PC-9 (cell line): Measurements from ENCODE around the gene GSAP. TPM values are rescaled to one million over a fixed set of nuclear protein-coding genes. Genes with fewer than 3 reads are reported as not detected.
A peak's percentile ranks its signal among the peaks of the same experiment; 100 is the strongest.

ENCODE experiments used
- BruUV-seq: library from RNA; stranded (reverse); fragments of 400-500 nt; replicated peaks from 2 replicates; lab custom pipeline; 2021; lab: Mats Ljungman, UMichigan
- CTCF ChIA-PET: fragments of 300-600 bp; sonication (Branson Sonifier 250); formaldehyde crosslinking; loops from one replicate; lab custom pipeline; 2022; ENCODE audit warnings: antibody characterized with exemption; lab: Charles Lee
- POLR2A ChIA-PET: fragments of 300-600 bp; sonication (Branson Sonifier 250); formaldehyde crosslinking; loops from one replicate; lab custom pipeline; 2022; ENCODE audit warnings: antibody characterized with exemption; ENCODE audit not compliant: unreplicated experiment; lab: Charles Lee
- DNase-seq, 2 experiments: peaks; one replicate each; pipeline versions ENCODE4 v3.0.0 to v3.0.0-alpha.2; 2015 to 2022; ENCODE audit warnings: mixed read lengths in 1 of 2
- H2AFZ ChIP-seq: fragments of 200-600 bp; sonication (generic); 2 replicates; pipeline ENCODE4 v1.8.1; 2017; ENCODE audit warnings: antibody characterized with exemption
- H3F3A ChIP-seq: fragments of 200-600 bp; sonication (generic); 2 replicates; pipeline ENCODE4 v1.8.1; 2017; ENCODE audit warnings: antibody characterized with exemption, mild to moderate bottlenecking, low read depth; ENCODE audit not compliant: insufficient read depth
- H3K27ac ChIP-seq: fragments of 200-600 bp; sonication (generic); 2 replicates; pipeline ENCODE4 v1.6.1; 2016; ENCODE audit warnings: mixed run types
- H3K27me3 ChIP-seq: fragments of 200-600 bp; sonication (generic); 2 replicates; pipeline ENCODE4 v1.6.1; 2016; ENCODE audit warnings: low read depth, mixed run types; ENCODE audit not compliant: insufficient read depth
- H3K36me3 ChIP-seq: fragments of 200-600 bp; sonication (generic); 2 replicates; pipeline ENCODE4 v1.6.1; 2016; ENCODE audit warnings: low read depth, mixed run types
- H3K4me1 ChIP-seq: fragments of 200-600 bp; sonication (generic); replicated peaks from 2 replicates; pipeline ENCODE4 v1.6.1; 2016; ENCODE audit warnings: mixed run types; ENCODE audit not compliant: insufficient read depth
- H3K4me2 ChIP-seq: fragments of 200-600 bp; sonication (generic); 2 replicates; pipeline ENCODE4 v1.6.1; 2017; ENCODE audit warnings: mixed run types
- H3K4me3 ChIP-seq: fragments of 200-600 bp; sonication (generic); 2 replicates; pipeline ENCODE4 v1.6.1; 2016; ENCODE audit warnings: mixed run types
- H3K79me2 ChIP-seq: fragments of 200-600 bp; sonication (generic); 2 replicates; pipeline ENCODE4 v1.6.1; 2017; ENCODE audit warnings: low read depth, mixed run types
- H3K9me2 ChIP-seq: fragments of 200-600 bp; sonication (generic); 2 replicates; pipeline ENCODE4 v1.8.1; 2017; ENCODE audit warnings: mild to moderate bottlenecking; ENCODE audit not compliant: insufficient read depth
- H3K9me3 ChIP-seq: fragments of 200-600 bp; sonication (generic); 2 replicates; pipeline ENCODE4 v1.8.1; 2016; ENCODE audit warnings: low read depth; ENCODE audit not compliant: insufficient read depth
- H4K20me1 ChIP-seq: fragments of 200-600 bp; sonication (generic); 2 replicates; pipeline ENCODE4 v1.8.1; 2017; ENCODE audit not compliant: insufficient read depth
- EZH2 ChIP-seq: fragments of 200-600 bp; sonication (generic); IDR thresholded peaks from 2 replicates; pipeline ENCODE4 v1.8.0; 2017; ENCODE audit warnings: antibody characterized with exemption, low read depth
- intact Hi-C: fragments of 100-400 bp; cut with micrococcal nuclease; formaldehyde crosslinking; loops from one replicate; pipeline ENCODE4 v1.10.0; 2022; ENCODE audit not compliant: unreplicated experiment
- total RNA-seq: library from RNA; stranded (reverse); gene quantifications from 2 replicates; pipeline ENCODE4 v1.2.3, GENCODE V29; 2021
- TF ChIP-seq, protein P1 (sequence below): fragments of 200-600 bp; sonication (generic); conservative IDR thresholded peaks from 2 replicates; pipeline ENCODE4 v1.6.1; 2017; ENCODE audit warnings: mixed run types, antibody characterized with exemption, mild to moderate bottlenecking, moderate library complexity

The GSAP gene
- total RNA-seq, 1 experiment from 2014 or later, result 15.6 TPM

DNA sequence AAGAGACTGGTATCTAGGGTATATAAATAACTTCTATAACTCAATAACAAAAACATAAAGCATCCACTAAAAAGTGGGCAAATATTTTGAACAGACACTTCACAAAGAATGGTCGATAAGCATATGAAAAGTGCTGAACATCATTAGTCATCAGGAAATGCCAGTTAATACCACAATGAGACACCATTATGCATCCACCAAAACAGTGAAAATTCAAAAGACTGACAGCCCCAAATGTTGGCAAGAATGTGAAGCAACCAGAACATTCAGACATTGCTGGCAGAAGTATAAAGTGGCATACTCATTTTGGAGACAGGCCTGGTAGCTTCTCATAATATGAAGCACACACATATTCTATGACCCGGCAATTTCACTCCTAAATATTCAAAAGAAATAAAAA lies 26.5 kb upstream of the GSAP start:
- Histone ChIP-seq H3K4me2 (no peak overlapping the region), H3K4me3 (no peak overlapping the region), H3K79me2 (no peaks in the 10 kb centered on the region), H4K20me1 (no peaks in the 10 kb centered on the region), H2AFZ (no peak overlapping the region), H3K27ac (peak overlapping the region; percentile 24; the same call in 1 of the 2 replicates), H3K27me3 (no peaks in the 10 kb centered on the region), H3F3A (peaks cover 12% of the 10 kb centered on the region; the same call in 1 of the 2 replicates), H3K9me2 (no peaks in the 10 kb centered on the region), H3K4me1 (peaks cover 12% of the 10 kb centered on the region; the same call in 1 of the 2 replicates), H3K36me3 (no peaks in the 10 kb centered on the region), H3K9me3 (no peaks in the 10 kb centered on the region)
- peak in 1 of 2 experiments; percentile 55 for DNase-seq
- no peak for TF ChIP-seq EZH2
- TF ChIP-seq, protein P1, sequence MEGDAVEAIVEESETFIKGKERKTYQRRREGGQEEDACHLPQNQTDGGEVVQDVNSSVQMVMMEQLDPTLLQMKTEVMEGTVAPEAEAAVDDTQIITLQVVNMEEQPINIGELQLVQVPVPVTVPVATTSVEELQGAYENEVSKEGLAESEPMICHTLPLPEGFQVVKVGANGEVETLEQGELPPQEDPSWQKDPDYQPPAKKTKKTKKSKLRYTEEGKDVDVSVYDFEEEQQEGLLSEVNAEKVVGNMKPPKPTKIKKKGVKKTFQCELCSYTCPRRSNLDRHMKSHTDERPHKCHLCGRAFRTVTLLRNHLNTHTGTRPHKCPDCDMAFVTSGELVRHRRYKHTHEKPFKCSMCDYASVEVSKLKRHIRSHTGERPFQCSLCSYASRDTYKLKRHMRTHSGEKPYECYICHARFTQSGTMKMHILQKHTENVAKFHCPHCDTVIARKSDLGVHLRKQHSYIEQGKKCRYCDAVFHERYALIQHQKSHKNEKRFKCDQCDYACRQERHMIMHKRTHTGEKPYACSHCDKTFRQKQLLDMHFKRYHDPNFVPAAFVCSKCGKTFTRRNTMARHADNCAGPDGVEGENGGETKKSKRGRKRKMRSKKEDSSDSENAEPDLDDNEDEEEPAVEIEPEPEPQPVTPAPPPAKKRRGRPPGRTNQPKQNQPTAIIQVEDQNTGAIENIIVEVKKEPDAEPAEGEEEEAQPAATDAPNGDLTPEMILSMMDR, result no peak
- ChIA-PET CTCF (no interaction called here), POLR2A (no interaction called here)
- intact Hi-C loops, result no loop called here
- no TSS peak for BruUV-seq

DNA sequence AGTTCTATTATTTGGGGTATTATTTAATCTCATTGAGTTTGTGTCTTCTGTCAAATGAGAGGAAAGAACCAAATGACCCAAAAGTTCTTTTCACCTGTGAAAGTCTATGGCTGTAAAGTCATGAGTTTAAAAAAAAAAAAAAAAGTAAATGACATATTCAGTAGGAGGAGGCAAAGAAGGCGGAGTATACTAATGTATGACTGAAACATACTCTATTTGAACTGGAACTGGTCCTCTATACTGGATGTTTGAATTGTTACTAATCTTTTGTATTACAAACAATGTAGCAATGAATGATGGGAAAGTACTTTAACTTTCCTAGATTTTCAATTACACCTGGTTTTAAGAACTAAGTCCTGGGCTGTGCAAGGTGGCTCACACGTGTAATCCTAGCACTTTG lies 24.9 kb upstream of the GSAP start:
- Histone ChIP-seq H3F3A (peaks cover 12% of the 10 kb centered on the region; the same call in 1 of the 2 replicates), H4K20me1 (no peaks in the 10 kb centered on the region), H3K4me2 (no peak overlapping the region), H3K9me3 (no peaks in the 10 kb centered on the region), H3K4me1 (peaks cover 12% of the 10 kb centered on the region; the same call in 1 of the 2 replicates), H2AFZ (no peak overlapping the region), H3K4me3 (no peak overlapping the region), H3K36me3 (no peaks in the 10 kb centered on the region), H3K79me2 (no peaks in the 10 kb centered on the region), H3K27me3 (no peaks in the 10 kb centered on the region), H3K9me2 (no peaks in the 10 kb centered on the region), H3K27ac (no peak overlapping the region)
- ChIA-PET CTCF (interaction anchor here (0.6 kb wide), 1 partner anchor 1515 kb away, joined by 6 read pairs; no protein-coding TSS in a partner anchor), POLR2A (no interaction called here)
- no peak for DNase-seq
- no peak for TF ChIP-seq EZH2
- TF ChIP-seq, protein P1, result no peak
- intact Hi-C loops, result no loop called here
- BruUV-seq, result no TSS peak

DNA sequence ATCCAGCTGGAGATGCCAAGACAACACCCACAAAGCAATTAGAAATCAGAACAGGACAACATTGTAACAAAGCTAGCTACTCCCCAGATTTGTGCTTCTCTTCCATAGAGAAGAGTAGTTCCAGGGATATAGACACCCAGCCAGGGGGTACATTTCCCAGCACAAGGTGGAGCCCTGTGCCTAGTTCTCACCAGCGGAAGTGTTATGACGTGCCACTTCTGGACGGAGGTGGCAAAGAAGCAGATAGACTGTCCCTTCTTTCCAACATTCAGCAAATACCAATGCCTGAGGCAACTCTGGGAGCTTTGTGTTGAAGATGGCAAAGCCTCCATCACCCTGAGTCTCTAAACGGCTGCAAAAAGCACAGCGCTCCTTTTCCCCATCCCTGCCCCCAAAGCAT lies 23.4 kb upstream of the GSAP start:
- H2AFZ ChIP-seq, result no peak overlapping the region
- H3K27me3 ChIP-seq, result no peaks in the 10 kb centered on the region
- no peaks in the 10 kb centered on the region for H3K9me3 ChIP-seq
- peaks cover 12% of the 10 kb centered on the region; the same call in 1 of the 2 replicates for H3K4me1 ChIP-seq
- no peak overlapping the region for H3K27ac ChIP-seq
- no peaks in the 10 kb centered on the region for H3K36me3 ChIP-seq
- no TSS peak for BruUV-seq
- H3K4me2 ChIP-seq, result no peak overlapping the region
- H3K9me2 ChIP-seq, result no peaks in the 10 kb centered on the region
- POLR2A ChIA-PET, result interaction anchor here (0.5 kb wide), 2 partner anchors 36 to 1599 kb away, joined by 4 to 6 read pairs; no protein-coding TSS in a partner anchor
- intact Hi-C loops, result no loop called here
- no peaks in the 10 kb centered on the region for H4K20me1 ChIP-seq
- CTCF ChIA-PET, result no interaction called here
- TF ChIP-seq, protein P1, result peak; percentile 49
- no peak for TF ChIP-seq EZH2
- no peaks in the 10 kb centered on the region for H3K79me2 ChIP-seq
- no peak overlapping the region for H3K4me3 ChIP-seq
- H3F3A ChIP-seq, result peaks cover 12% of the 10 kb centered on the region; the same call in 1 of the 2 replicates
- peak; percentile 31 to 44 for DNase-seq
